ENCODE data around the gene PRKG1.

DNA sequence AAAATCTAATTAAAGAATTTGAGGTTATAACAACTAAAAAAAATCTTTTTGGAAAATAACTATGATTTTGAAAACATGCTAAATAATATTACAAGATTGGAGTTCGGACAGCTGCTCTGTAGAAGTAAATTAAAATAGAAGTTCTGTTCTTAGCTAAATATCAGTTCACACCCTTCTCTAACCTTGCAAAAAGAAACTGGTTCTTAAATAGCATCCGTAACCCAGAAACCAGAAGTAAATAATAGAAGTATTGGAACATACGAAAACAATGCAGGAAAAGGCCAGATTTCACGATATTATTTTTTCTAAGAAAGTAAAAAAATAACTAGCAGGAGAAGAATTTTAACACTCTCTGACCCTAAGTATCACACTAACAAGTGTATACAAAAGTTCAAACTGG lies 164.7 kb downstream of the PRKG1 start:
- TF ChIP-seq EZH2 (IDR thresholded peaks at IDR 0.05; ENCODE audit: low read depth, unreplicated experiment) (no peak), EZH2phosphoT487 (IDR thresholded peaks at IDR 0.05; ENCODE audit: unreplicated experiment) (no peak), POLR2AphosphoS5 (IDR thresholded peaks at IDR 0.05; ENCODE audit: low read depth) (no peak), NANOG (IDR thresholded peaks at IDR 0.05; ENCODE audit: borderline replicate concordance) (no peak)
- TF ChIP-seq, protein P1, sequence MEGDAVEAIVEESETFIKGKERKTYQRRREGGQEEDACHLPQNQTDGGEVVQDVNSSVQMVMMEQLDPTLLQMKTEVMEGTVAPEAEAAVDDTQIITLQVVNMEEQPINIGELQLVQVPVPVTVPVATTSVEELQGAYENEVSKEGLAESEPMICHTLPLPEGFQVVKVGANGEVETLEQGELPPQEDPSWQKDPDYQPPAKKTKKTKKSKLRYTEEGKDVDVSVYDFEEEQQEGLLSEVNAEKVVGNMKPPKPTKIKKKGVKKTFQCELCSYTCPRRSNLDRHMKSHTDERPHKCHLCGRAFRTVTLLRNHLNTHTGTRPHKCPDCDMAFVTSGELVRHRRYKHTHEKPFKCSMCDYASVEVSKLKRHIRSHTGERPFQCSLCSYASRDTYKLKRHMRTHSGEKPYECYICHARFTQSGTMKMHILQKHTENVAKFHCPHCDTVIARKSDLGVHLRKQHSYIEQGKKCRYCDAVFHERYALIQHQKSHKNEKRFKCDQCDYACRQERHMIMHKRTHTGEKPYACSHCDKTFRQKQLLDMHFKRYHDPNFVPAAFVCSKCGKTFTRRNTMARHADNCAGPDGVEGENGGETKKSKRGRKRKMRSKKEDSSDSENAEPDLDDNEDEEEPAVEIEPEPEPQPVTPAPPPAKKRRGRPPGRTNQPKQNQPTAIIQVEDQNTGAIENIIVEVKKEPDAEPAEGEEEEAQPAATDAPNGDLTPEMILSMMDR (conservative IDR thresholded peaks at IDR 0.05; ENCODE audit: low read depth in 2 of 2) = no peak
- TF ChIP-seq, protein P2, sequence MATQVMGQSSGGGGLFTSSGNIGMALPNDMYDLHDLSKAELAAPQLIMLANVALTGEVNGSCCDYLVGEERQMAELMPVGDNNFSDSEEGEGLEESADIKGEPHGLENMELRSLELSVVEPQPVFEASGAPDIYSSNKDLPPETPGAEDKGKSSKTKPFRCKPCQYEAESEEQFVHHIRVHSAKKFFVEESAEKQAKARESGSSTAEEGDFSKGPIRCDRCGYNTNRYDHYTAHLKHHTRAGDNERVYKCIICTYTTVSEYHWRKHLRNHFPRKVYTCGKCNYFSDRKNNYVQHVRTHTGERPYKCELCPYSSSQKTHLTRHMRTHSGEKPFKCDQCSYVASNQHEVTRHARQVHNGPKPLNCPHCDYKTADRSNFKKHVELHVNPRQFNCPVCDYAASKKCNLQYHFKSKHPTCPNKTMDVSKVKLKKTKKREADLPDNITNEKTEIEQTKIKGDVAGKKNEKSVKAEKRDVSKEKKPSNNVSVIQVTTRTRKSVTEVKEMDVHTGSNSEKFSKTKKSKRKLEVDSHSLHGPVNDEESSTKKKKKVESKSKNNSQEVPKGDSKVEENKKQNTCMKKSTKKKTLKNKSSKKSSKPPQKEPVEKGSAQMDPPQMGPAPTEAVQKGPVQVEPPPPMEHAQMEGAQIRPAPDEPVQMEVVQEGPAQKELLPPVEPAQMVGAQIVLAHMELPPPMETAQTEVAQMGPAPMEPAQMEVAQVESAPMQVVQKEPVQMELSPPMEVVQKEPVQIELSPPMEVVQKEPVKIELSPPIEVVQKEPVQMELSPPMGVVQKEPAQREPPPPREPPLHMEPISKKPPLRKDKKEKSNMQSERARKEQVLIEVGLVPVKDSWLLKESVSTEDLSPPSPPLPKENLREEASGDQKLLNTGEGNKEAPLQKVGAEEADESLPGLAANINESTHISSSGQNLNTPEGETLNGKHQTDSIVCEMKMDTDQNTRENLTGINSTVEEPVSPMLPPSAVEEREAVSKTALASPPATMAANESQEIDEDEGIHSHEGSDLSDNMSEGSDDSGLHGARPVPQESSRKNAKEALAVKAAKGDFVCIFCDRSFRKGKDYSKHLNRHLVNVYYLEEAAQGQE (IDR thresholded peaks at IDR 0.05; ENCODE audit: unreplicated experiment) = no peak
- TF ChIP-seq, protein P3, sequence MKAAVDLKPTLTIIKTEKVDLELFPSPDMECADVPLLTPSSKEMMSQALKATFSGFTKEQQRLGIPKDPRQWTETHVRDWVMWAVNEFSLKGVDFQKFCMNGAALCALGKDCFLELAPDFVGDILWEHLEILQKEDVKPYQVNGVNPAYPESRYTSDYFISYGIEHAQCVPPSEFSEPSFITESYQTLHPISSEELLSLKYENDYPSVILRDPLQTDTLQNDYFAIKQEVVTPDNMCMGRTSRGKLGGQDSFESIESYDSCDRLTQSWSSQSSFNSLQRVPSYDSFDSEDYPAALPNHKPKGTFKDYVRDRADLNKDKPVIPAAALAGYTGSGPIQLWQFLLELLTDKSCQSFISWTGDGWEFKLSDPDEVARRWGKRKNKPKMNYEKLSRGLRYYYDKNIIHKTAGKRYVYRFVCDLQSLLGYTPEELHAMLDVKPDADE (IDR thresholded peaks at IDR 0.05) = no peak

All from GM23338 (cell line).